ENCODE measurements around the gene ADH7. TPM values are rescaled to one million over a fixed set of nuclear protein-coding genes. Genes with fewer than 3 reads are reported as not detected.

The ADH7 gene
- total and polyA plus RNA-seq, 2 of the 4 experiments (the other 2 are of a cell fraction), result not detected

DNA sequence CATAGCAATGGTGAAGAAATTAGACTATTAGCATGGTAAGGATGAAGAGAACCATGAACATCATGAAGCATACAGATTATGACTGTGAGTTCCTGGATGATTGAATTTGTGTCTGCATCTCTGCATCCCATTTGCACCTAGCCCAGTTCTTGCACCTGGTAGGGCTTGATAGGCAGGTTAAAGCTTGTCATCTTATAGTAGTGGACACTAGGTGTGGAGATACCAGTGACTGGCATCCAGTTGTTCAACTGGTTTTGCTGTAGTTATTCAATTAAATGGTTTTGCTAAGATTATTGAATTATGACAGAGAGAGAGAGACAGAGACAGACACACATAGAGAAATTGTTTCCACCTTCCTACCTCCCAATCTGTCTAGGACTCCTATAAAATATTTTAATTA is 5.0 kb downstream of the ADH7 start:
- BruUV-seq (replicated peaks), result no TSS peak
- in situ Hi-C loops (cut with MboI; ENCODE audit: low sequenced_read_pairs) (no loop called here), intact Hi-C loops (cut with micrococcal nuclease) (no loop called here), dilution Hi-C loops (cut with HindIII; ENCODE audit: low sequenced_read_pairs, unreplicated experiment) (no loop called here)
- Histone ChIP-seq H4K20me1 (ENCODE audit: insufficient read depth, low read length) (no peaks in the 10 kb centered on the region), H3K14ac (replicated peaks; ENCODE audit: low read depth, low read length) (no peak overlapping the region), H3K23ac (ENCODE audit: low read depth, low read length) (no peak overlapping the region), H2BK20ac (ENCODE audit: low read depth, low read length) (no peak overlapping the region), H3K9me1 (ENCODE audit: insufficient read depth, low read length) (no peaks in the 10 kb centered on the region), H3K27me3 (ENCODE audit: control insufficient read depth, insufficient read depth, low read length) (peaks cover 1% of the 10 kb centered on the region; the same call in 1 of the 2 replicates), H3K27ac (ENCODE audit: insufficient read depth, low read length) (no peak overlapping the region), H4K91ac (ENCODE audit: insufficient read depth, low read depth, low read length) (no peak overlapping the region), H3K9me3 (ENCODE audit: control insufficient read depth, insufficient read depth, low read length) (no peaks in the 10 kb centered on the region), H3K9ac (ENCODE audit: low read depth, low read length) (no peak overlapping the region), H4K5ac (ENCODE audit: low read depth, low read length) (no peak overlapping the region), H3K4me2 (ENCODE audit: low read depth, low read length) (no peak overlapping the region), H3K4ac (ENCODE audit: low read depth, low read length) (no peak overlapping the region), H3K56ac (ENCODE audit: extremely low read depth, insufficient read depth, low read length) (no peak overlapping the region), H3K36me3 (ENCODE audit: control insufficient read depth, insufficient read depth, low read length) (no peaks in the 10 kb centered on the region), H2BK15ac (ENCODE audit: low read depth, low read length) (no peak overlapping the region), H4K8ac (ENCODE audit: low read depth in 2 of 2, low read length in 2 of 2) (no peak overlapping the region), H3K79me1 (ENCODE audit: low read depth in 1 of 2, low read length in 2 of 2) (no peaks in the 10 kb centered on the region), H2AK5ac (ENCODE audit: low read depth, low read length) (no peak overlapping the region), H2AFZ (replicated peaks; ENCODE audit: low read length, poor library complexity) (no peak overlapping the region), H3K18ac (ENCODE audit: low read depth, low read length) (no peak overlapping the region), H2BK5ac (ENCODE audit: low read depth, low read length, poor library complexity, severe bottlenecking) (no peak overlapping the region), H2AK9ac (replicated peaks; ENCODE audit: low read depth, low read length, poor library complexity) (no peak overlapping the region), H3K4me3 (ENCODE audit: insufficient read depth, low read depth, low read length) (no peak overlapping the region), H2BK120ac (ENCODE audit: low read depth, low read length) (no peak overlapping the region), H3K4me1 (ENCODE audit: control insufficient read depth, insufficient read depth, low read length) (no peaks in the 10 kb centered on the region)
- ATAC-seq (ENCODE audit: low read depth), result no peak
- DNase-seq, result no peak
- TF ChIP-seq RAD21 (IDR thresholded peaks at IDR 0.05; ENCODE audit: low read length), result no peak
- no peak for TF ChIP-seq MAZ (IDR thresholded peaks at IDR 0.05; ENCODE audit: borderline replicate concordance, low read depth, low read length)
- TF ChIP-seq POLR2A (IDR thresholded peaks at IDR 0.05; ENCODE audit: low read depth, low read length), result no peak
- no peak for TF ChIP-seq FOS (IDR thresholded peaks at IDR 0.05; ENCODE audit: low read depth, low read length)
- no peak for TF ChIP-seq CEBPB (IDR thresholded peaks at IDR 0.05; ENCODE audit: low read depth, low read length)
- no peak for TF ChIP-seq RCOR1 (IDR thresholded peaks at IDR 0.05; ENCODE audit: insufficient replicate concordance, low read length)
- TF ChIP-seq MXI1 (IDR thresholded peaks at IDR 0.05; ENCODE audit: borderline replicate concordance, low read depth, low read length), result no peak
- TF ChIP-seq RFX5 (IDR thresholded peaks at IDR 0.05; ENCODE audit: low read depth, low read length), result no peak
- no peak for TF ChIP-seq NFE2L2 (IDR thresholded peaks at IDR 0.05; ENCODE audit: low read depth, low read length)
- TF ChIP-seq SMC3 (IDR thresholded peaks at IDR 0.05; ENCODE audit: low read depth, low read length), result no peak
- TF ChIP-seq, protein P1, sequence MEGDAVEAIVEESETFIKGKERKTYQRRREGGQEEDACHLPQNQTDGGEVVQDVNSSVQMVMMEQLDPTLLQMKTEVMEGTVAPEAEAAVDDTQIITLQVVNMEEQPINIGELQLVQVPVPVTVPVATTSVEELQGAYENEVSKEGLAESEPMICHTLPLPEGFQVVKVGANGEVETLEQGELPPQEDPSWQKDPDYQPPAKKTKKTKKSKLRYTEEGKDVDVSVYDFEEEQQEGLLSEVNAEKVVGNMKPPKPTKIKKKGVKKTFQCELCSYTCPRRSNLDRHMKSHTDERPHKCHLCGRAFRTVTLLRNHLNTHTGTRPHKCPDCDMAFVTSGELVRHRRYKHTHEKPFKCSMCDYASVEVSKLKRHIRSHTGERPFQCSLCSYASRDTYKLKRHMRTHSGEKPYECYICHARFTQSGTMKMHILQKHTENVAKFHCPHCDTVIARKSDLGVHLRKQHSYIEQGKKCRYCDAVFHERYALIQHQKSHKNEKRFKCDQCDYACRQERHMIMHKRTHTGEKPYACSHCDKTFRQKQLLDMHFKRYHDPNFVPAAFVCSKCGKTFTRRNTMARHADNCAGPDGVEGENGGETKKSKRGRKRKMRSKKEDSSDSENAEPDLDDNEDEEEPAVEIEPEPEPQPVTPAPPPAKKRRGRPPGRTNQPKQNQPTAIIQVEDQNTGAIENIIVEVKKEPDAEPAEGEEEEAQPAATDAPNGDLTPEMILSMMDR (conservative IDR thresholded peaks at IDR 0.05; ENCODE audit: low read depth, low read length), result no peak
- no peak for TF ChIP-seq CHD1 (IDR thresholded peaks at IDR 0.05; ENCODE audit: low read depth, low read length)
- ChIA-PET POLR2A (ENCODE audit: unreplicated experiment) (no interaction called here), CTCF (no interaction called here)
